CD4-positive, alpha-beta T cell treated with Interleukin-17A for 1 hour (primary cell): Measurements from ENCODE around the gene DOCK7.
"Not testable (repeated sequence)": the region's sequence is repeated elsewhere in the genome, so short reads cannot be mapped to it uniquely, and the experiment has no call there.

Experiments
- DNase-seq: peaks from one replicate; pipeline ENCODE4 v3.0.0-alpha.2; 2020

The DOCK7 gene

GRCh38 chr1:62528015-62528414 lies 160.2 kb downstream of the DOCK7 start:
- peak; percentile 13 for DNase-seq

- DNase-seq, result not testable (repeated sequence)
Measured at GRCh38 chr1:62527346-62527745, 160.8 kb downstream of the DOCK7 start.

GRCh38 chr1:62523860-62524259 lies 164.3 kb downstream of the DOCK7 start:
- no peak for DNase-seq

- no peak for DNase-seq
Measured at GRCh38 chr1:62516600-62516999, 171.6 kb downstream of the DOCK7 start.

- DNase-seq, result no peak
Measured at GRCh38 chr1:62514746-62515423, 173.3 kb downstream of the DOCK7 start.

- DNase-seq, result no peak
Measured at GRCh38 chr1:62513013-62513412, 175.2 kb downstream of the DOCK7 start.

GRCh38 chr1:62509028-62509427 lies 179.2 kb downstream of the DOCK7 start:
- no peak for DNase-seq

GRCh38 chr1:62508187-62508758 lies 179.9 kb downstream of the DOCK7 start:
- peak; percentile 36 for DNase-seq

GRCh38 chr1:62500210-62500609 lies 188.0 kb downstream of the DOCK7 start:
- no peak for DNase-seq

GRCh38 chr1:62494137-62494536 lies 194.0 kb downstream of the DOCK7 start:
- DNase-seq, result no peak

- no peak for DNase-seq
Measured at GRCh38 chr1:62493656-62494055, 194.5 kb downstream of the DOCK7 start.

GRCh38 chr1:62492521-62492920 lies 195.7 kb downstream of the DOCK7 start:
- no peak for DNase-seq

- DNase-seq, result no peak
Measured at GRCh38 chr1:62487956-62488355, 200.2 kb downstream of the DOCK7 start.

- no peak for DNase-seq
Measured at GRCh38 chr1:62484824-62485468, 203.2 kb downstream of the DOCK7 start.

GRCh38 chr1:62481681-62482080 lies 206.5 kb downstream of the DOCK7 start:
- no peak for DNase-seq

GRCh38 chr1:62476525-62477219 lies 211.5 kb downstream of the DOCK7 start:
- no peak for DNase-seq

GRCh38 chr1:62467092-62467491 lies 221.1 kb downstream of the DOCK7 start:
- no peak for DNase-seq

- no peak for DNase-seq
Measured at GRCh38 chr1:62462370-62462769, 225.8 kb downstream of the DOCK7 start.

- DNase-seq, result no peak
Measured at GRCh38 chr1:62457955-62458354, 230.2 kb downstream of the DOCK7 start.

- DNase-seq, result no peak
Measured at GRCh38 chr1:62452951-62453350, 235.2 kb downstream of the DOCK7 start.

GRCh38 chr1:62450301-62450700 lies 237.9 kb downstream of the DOCK7 start:
- DNase-seq, result peak; percentile 20

GRCh38 chr1:62448221-62448933 lies 239.8 kb downstream of the DOCK7 start:
- no peak for DNase-seq

- DNase-seq, result no peak
Measured at GRCh38 chr1:62444701-62445100, 243.5 kb downstream of the DOCK7 start.
